ENCODE data around the gene ATOH8. TPM values are rescaled to one million over a fixed set of nuclear protein-coding genes. Genes with fewer than 3 reads are reported as not detected.

The ATOH8 gene
- polyA plus RNA-seq, 1 donor (not counting 4 experiments of a cell fraction or from before 2014, with no cell fraction given), result not detected

DNA sequence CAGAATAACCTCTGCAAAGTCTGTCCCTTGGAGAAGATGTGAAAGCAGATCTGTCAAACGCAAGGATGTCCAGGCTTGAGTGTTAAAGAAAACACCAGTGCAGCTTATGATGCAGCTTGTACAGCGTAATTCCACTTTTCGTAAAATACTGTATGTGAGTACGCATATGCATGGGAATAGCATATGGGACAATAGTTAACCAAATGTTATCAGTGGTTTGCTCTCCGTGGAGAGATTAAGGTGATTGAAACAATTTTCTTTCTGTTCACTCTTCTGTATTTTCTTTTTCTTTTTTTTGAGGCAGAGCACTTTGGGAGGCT lies 27.2 kb downstream of the ATOH8 start:
- DNase-seq (ENCODE audit: low read depth, low spot score), result no peak
- dilution Hi-C loops (cut with MboI; ENCODE audit: extremely low pct_ligation_motif_present, low sequenced_read_pairs), result no loop called here
- Histone ChIP-seq H3K4me1 (ENCODE audit: control insufficient read depth, extremely low read depth, insufficient read depth, low read length) (no peaks in the 10 kb centered on the region), H3K4me3 (ENCODE audit: control insufficient read depth in 2 of 3, extremely low read depth in 1 of 3, insufficient read depth in 2 of 3, low read depth in 1 of 3, low read length in 3 of 3) (no peak overlapping the region), H3K9me1 (ENCODE audit: control insufficient read depth, extremely low read depth, insufficient read depth, low read length) (no peaks in the 10 kb centered on the region), H3K9ac (ENCODE audit: control insufficient read depth, extremely low read depth, insufficient read depth, low read length) (no peak overlapping the region), H3K36me3 (ENCODE audit: control insufficient read depth in 2 of 2, extremely low read depth in 1 of 2, insufficient read depth in 2 of 2, low read length in 2 of 2) (no peaks in the 10 kb centered on the region), H2AFZ (ENCODE audit: control insufficient read depth, low read length) (no peak overlapping the region), H3K9me3 (ENCODE audit: control insufficient read depth, low read depth, low read length) (no peaks in the 10 kb centered on the region), H4K20me1 (ENCODE audit: control insufficient read depth, extremely low read depth, insufficient read depth, low read length) (no peaks in the 10 kb centered on the region), H3K4me2 (ENCODE audit: control insufficient read depth, extremely low read depth, insufficient read depth, low read depth, low read length) (no peak overlapping the region), H3K79me2 (ENCODE audit: control insufficient read depth, insufficient read depth, low read length) (no peaks in the 10 kb centered on the region), H3K27ac (ENCODE audit: control insufficient read depth, insufficient read depth, low read length) (no peak overlapping the region), H3K27me3 (ENCODE audit: control insufficient read depth, extremely low read depth, insufficient read depth, low read length) (peaks cover 52% of the 10 kb centered on the region)
- no peak for FAIRE-seq
- TF ChIP-seq EZH2 (IDR thresholded peaks at IDR 0.05; ENCODE audit: low read length), result no peak
- TF ChIP-seq, protein P1, sequence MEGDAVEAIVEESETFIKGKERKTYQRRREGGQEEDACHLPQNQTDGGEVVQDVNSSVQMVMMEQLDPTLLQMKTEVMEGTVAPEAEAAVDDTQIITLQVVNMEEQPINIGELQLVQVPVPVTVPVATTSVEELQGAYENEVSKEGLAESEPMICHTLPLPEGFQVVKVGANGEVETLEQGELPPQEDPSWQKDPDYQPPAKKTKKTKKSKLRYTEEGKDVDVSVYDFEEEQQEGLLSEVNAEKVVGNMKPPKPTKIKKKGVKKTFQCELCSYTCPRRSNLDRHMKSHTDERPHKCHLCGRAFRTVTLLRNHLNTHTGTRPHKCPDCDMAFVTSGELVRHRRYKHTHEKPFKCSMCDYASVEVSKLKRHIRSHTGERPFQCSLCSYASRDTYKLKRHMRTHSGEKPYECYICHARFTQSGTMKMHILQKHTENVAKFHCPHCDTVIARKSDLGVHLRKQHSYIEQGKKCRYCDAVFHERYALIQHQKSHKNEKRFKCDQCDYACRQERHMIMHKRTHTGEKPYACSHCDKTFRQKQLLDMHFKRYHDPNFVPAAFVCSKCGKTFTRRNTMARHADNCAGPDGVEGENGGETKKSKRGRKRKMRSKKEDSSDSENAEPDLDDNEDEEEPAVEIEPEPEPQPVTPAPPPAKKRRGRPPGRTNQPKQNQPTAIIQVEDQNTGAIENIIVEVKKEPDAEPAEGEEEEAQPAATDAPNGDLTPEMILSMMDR (optimal IDR thresholded peaks at IDR 0.05 in 1 of 3, IDR thresholded peaks at IDR 0.05 in 1 of 3, conservative IDR thresholded peaks at IDR 0.05 in 1 of 3; ENCODE audit: extremely low read depth in 1 of 3, insufficient read depth in 2 of 3, low read length in 3 of 3), result no peak

DNA sequence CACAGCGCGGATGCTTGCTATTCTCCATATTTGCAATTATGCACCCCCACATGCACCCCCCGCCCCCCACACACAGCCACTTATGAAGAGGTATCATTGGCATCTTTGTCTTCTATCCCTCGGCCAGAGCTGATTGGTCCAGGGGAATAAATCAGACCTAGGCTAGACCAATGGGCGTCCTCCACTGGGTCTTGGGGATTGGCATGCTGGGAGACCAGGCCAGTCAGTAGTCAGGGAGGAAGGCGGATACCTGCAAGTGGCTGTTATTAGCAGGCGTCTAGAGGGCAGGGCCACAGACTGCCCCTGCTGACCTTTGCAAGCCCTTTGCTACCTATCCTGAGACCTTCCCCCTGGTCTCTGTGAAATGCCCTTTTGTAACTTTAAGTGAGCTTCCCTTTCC lies 30.0 kb downstream of the ATOH8 start:
- H4K20me1 ChIP-seq (ENCODE audit: control insufficient read depth, extremely low read depth, insufficient read depth, low read length), result no peaks in the 10 kb centered on the region
- TF ChIP-seq, protein P1 (optimal IDR thresholded peaks at IDR 0.05 in 1 of 3, IDR thresholded peaks at IDR 0.05 in 1 of 3, conservative IDR thresholded peaks at IDR 0.05 in 1 of 3; ENCODE audit: extremely low read depth in 1 of 3, insufficient read depth in 2 of 3, low read length in 3 of 3), result no peak
- TF ChIP-seq EZH2 (IDR thresholded peaks at IDR 0.05; ENCODE audit: low read length), result no peak
- peaks cover 34% of the 10 kb centered on the region for H3K27me3 ChIP-seq (ENCODE audit: control insufficient read depth, extremely low read depth, insufficient read depth, low read length)
- FAIRE-seq, result no peak
- H3K27ac ChIP-seq (ENCODE audit: control insufficient read depth, insufficient read depth, low read length), result no peak overlapping the region
- H2AFZ ChIP-seq (ENCODE audit: control insufficient read depth, low read length), result no peak overlapping the region
- no peak overlapping the region for H3K4me3 ChIP-seq (ENCODE audit: control insufficient read depth in 2 of 3, extremely low read depth in 1 of 3, insufficient read depth in 2 of 3, low read depth in 1 of 3, low read length in 3 of 3)
- H3K79me2 ChIP-seq (ENCODE audit: control insufficient read depth, insufficient read depth, low read length), result no peaks in the 10 kb centered on the region
- dilution Hi-C loops (cut with MboI; ENCODE audit: extremely low pct_ligation_motif_present, low sequenced_read_pairs), result no loop called here
- H3K36me3 ChIP-seq (ENCODE audit: control insufficient read depth in 2 of 2, extremely low read depth in 1 of 2, insufficient read depth in 2 of 2, low read length in 2 of 2), result no peaks in the 10 kb centered on the region
- no peaks in the 10 kb centered on the region for H3K9me1 ChIP-seq (ENCODE audit: control insufficient read depth, extremely low read depth, insufficient read depth, low read length)
- no peak for DNase-seq (ENCODE audit: low read depth, low spot score)
- no peak overlapping the region for H3K4me2 ChIP-seq (ENCODE audit: control insufficient read depth, extremely low read depth, insufficient read depth, low read depth, low read length)
- H3K9ac ChIP-seq (ENCODE audit: control insufficient read depth, extremely low read depth, insufficient read depth, low read length), result no peak overlapping the region
- H3K4me1 ChIP-seq (ENCODE audit: control insufficient read depth, extremely low read depth, insufficient read depth, low read length), result no peaks in the 10 kb centered on the region
- H3K9me3 ChIP-seq (ENCODE audit: control insufficient read depth, low read depth, low read length), result no peaks in the 10 kb centered on the region
